HG03196 (cell line): ENCODE results near the gene GNB5.

ENCODE experiments used
- ATAC-seq: cut with Tn5 transposase; IDR thresholded peaks from one replicate; pipeline ENCODE4 v1.9.1; 2021; ENCODE audit not compliant: unreplicated experiment

GNB5 gene

GRCh38 chr15:52146776-52147175, 44.4 kb downstream of the GNB5 start:
- no peak for ATAC-seq

- no peak for ATAC-seq
Observed at GRCh38 chr15:52146261-52146660, 44.9 kb downstream of the GNB5 start.

- ATAC-seq = no peak
Observed at GRCh38 chr15:52144656-52145178, 46.5 kb downstream of the GNB5 start.

GRCh38 chr15:52143873-52144272, 47.3 kb downstream of the GNB5 start:
- ATAC-seq = no peak

- ATAC-seq = no peak
Observed at GRCh38 chr15:52140646-52141045, 50.5 kb downstream of the GNB5 start.

GRCh38 chr15:52139599-52140462, 51.4 kb downstream of the GNB5 start:
- ATAC-seq = no peak

- ATAC-seq = no peak
Observed at GRCh38 chr15:52137432-52138357, 53.5 kb downstream of the GNB5 start.

GRCh38 chr15:52136442-52136980, 54.7 kb downstream of the GNB5 start:
- ATAC-seq = no peak

GRCh38 chr15:52134502-52135144, 56.6 kb downstream of the GNB5 start:
- ATAC-seq = no peak

GRCh38 chr15:52133510-52134220, 57.5 kb downstream of the GNB5 start:
- no peak for ATAC-seq

- no peak for ATAC-seq
Observed at GRCh38 chr15:52132066-52132465, 59.1 kb downstream of the GNB5 start.

- no peak for ATAC-seq
Observed at GRCh38 chr15:52128568-52128967, 62.6 kb downstream of the GNB5 start.

GRCh38 chr15:52124270-52124880, 66.8 kb downstream of the GNB5 start:
- ATAC-seq = no peak

- ATAC-seq = no peak
Observed at GRCh38 chr15:52121896-52122295, 69.3 kb downstream of the GNB5 start.

GRCh38 chr15:52121006-52121405, 70.2 kb downstream of the GNB5 start:
- ATAC-seq = no peak

GRCh38 chr15:52120488-52120887, 70.7 kb downstream of the GNB5 start:
- no peak for ATAC-seq

- ATAC-seq = no peak
Observed at GRCh38 chr15:52118969-52119749, 72.0 kb downstream of the GNB5 start.

- ATAC-seq = no peak
Observed at GRCh38 chr15:52117549-52117948, 73.6 kb downstream of the GNB5 start.
